HG02610 (cell line): ENCODE results near the gene GNA12.
"Not testable (repeated sequence)": the region's sequence is repeated elsewhere in the genome, so short reads cannot be mapped to it uniquely, and the experiment has no call there.

Experiments used
- ATAC-seq: cut with Tn5 transposase; IDR thresholded peaks from one replicate; pipeline ENCODE4 v1.9.1; 2021; ENCODE audit warnings: mild to moderate bottlenecking, moderate library complexity; ENCODE audit not compliant: unreplicated experiment

GNA12 gene

GRCh38 chr7:2732388-2732787 is 111.7 kb downstream of the GNA12 start:
- no peak for ATAC-seq

- ATAC-seq, result no peak
Measured at GRCh38 chr7:2730846-2731770, 113.0 kb downstream of the GNA12 start.

GRCh38 chr7:2729893-2730716 is 114.0 kb downstream of the GNA12 start:
- no peak for ATAC-seq

- ATAC-seq, result no peak
Measured at GRCh38 chr7:2729031-2729892, 114.8 kb downstream of the GNA12 start.

GRCh38 chr7:2728316-2729030 is 115.6 kb downstream of the GNA12 start:
- no peak for ATAC-seq

GRCh38 chr7:2727206-2727605 is 116.9 kb downstream of the GNA12 start:
- ATAC-seq, result not testable (repeated sequence)

GRCh38 chr7:2726316-2727018 is 117.6 kb downstream of the GNA12 start:
- ATAC-seq, result no peak

GRCh38 chr7:2725178-2726105 is 118.7 kb downstream of the GNA12 start:
- ATAC-seq, result no peak

- no peak for ATAC-seq
Measured at GRCh38 chr7:2724453-2725177, 119.5 kb downstream of the GNA12 start.

- not testable (repeated sequence) for ATAC-seq
Measured at GRCh38 chr7:2724036-2724435, 120.1 kb downstream of the GNA12 start.

- no peak for ATAC-seq
Measured at GRCh38 chr7:2723138-2723850, 120.8 kb downstream of the GNA12 start.

GRCh38 chr7:2722591-2722990 is 121.5 kb downstream of the GNA12 start:
- ATAC-seq, result no peak

- no peak for ATAC-seq
Measured at GRCh38 chr7:2721842-2722241, 122.3 kb downstream of the GNA12 start.

GRCh38 chr7:2720024-2720423 is 124.1 kb downstream of the GNA12 start:
- no peak for ATAC-seq

GRCh38 chr7:2719007-2719406 is 125.1 kb downstream of the GNA12 start:
- ATAC-seq, result no peak

GRCh38 chr7:2718296-2718965 is 125.7 kb downstream of the GNA12 start:
- ATAC-seq, result no peak
